Keratinocyte (primary cell): ENCODE results near the gene CNTNAP2. TPM values are rescaled to one million over a fixed set of nuclear protein-coding genes. Genes with fewer than 3 reads are reported as not detected.

ENCODE experiments used
- DNase-seq: peaks from one replicate; pipeline ENCODE4 v3.0.0-alpha.2; 2011; ENCODE audit warnings: low read depth, missing footprints, low spot score
- FAIRE-seq: peaks from 2 replicates; lab custom pipeline; 2011; peaks lifted over from hg19 to GRCh38; lab: Jason Lieb, UNC
- H2AFZ ChIP-seq: 2 replicates; pipeline ENCODE4 v1.6.0; 2012; ENCODE audit warnings: low read length, control low read depth, inconsistent platforms; ENCODE audit not compliant: control insufficient read depth
- H3K27ac ChIP-seq: 2 replicates; pipeline ENCODE4 v1.5.1; 2011; ENCODE audit warnings: low read length; ENCODE audit not compliant: control insufficient read depth, insufficient read depth
- H3K27me3 ChIP-seq: 3 replicates; pipeline ENCODE4 v1.6.0; 2011; ENCODE audit warnings: low read length; ENCODE audit not compliant: control insufficient read depth, insufficient read depth; ENCODE audit errors: extremely low read depth
- H3K36me3 ChIP-seq, 2 experiments: 2 replicates in 1 of 2; 3 replicates in 1 of 2; pipeline ENCODE4 v1.5.1; 2011; ENCODE audit warnings: low read length in 2 of 2, mild to moderate bottlenecking in 1 of 2; ENCODE audit not compliant: control insufficient read depth in 2 of 2, insufficient read depth in 2 of 2; ENCODE audit errors: extremely low read depth in 1 of 2
- H3K4me1 ChIP-seq: 3 replicates; pipeline ENCODE4 v1.5.1; 2011; ENCODE audit warnings: low read length; ENCODE audit not compliant: control insufficient read depth, insufficient read depth; ENCODE audit errors: extremely low read depth
- H3K4me2 ChIP-seq: 3 replicates; pipeline ENCODE4 v1.6.0; 2011; ENCODE audit warnings: low read depth, low read length; ENCODE audit not compliant: control insufficient read depth, insufficient read depth; ENCODE audit errors: extremely low read depth
- H3K4me3 ChIP-seq, 3 experiments: fragments of 200-600 bp in 1 of 3; sonication (generic) in 1 of 3; 2 replicates in 2 of 3; 3 replicates in 1 of 3; pipeline ENCODE4 v1.5.1; 2011 to 2016; ENCODE audit warnings: low read length in 3 of 3, mild to moderate bottlenecking in 3 of 3, control low read depth in 2 of 3, inconsistent platforms in 1 of 3, low read depth in 1 of 3, mixed read lengths in 1 of 3, mixed run types in 1 of 3, moderate library complexity in 1 of 3; ENCODE audit not compliant: control insufficient read depth in 2 of 3, insufficient read depth in 2 of 3; ENCODE audit errors: extremely low read depth in 1 of 3
- H3K79me2 ChIP-seq: 2 replicates; pipeline ENCODE4 v1.6.0; 2012; ENCODE audit warnings: low read length; ENCODE audit not compliant: control insufficient read depth, insufficient read depth
- H3K9ac ChIP-seq: 3 replicates; pipeline ENCODE4 v1.6.0; 2011; ENCODE audit warnings: low read length; ENCODE audit not compliant: control insufficient read depth, insufficient read depth; ENCODE audit errors: extremely low read depth
- H3K9me1 ChIP-seq: 3 replicates; pipeline ENCODE4 v1.6.0; 2011; ENCODE audit warnings: low read length; ENCODE audit not compliant: control insufficient read depth, insufficient read depth; ENCODE audit errors: extremely low read depth
- H3K9me3 ChIP-seq: 2 replicates; pipeline ENCODE4 v1.5.1; 2012; ENCODE audit warnings: low read depth, low read length; ENCODE audit not compliant: control insufficient read depth
- H4K20me1 ChIP-seq: 3 replicates; pipeline ENCODE4 v1.6.0; 2011; ENCODE audit warnings: low read length; ENCODE audit not compliant: control insufficient read depth, insufficient read depth; ENCODE audit errors: extremely low read depth
- CTCF ChIP-seq, 3 experiments: IDR thresholded peaks in 1 of 3; conservative IDR thresholded peaks in 1 of 3; optimal IDR thresholded peaks in 1 of 3; 2 replicates in 2 of 3; 3 replicates in 1 of 3; pipeline versions ENCODE3 to v1.5.1; 2011; ENCODE audit warnings: low read length in 3 of 3, mild to moderate bottlenecking in 3 of 3, moderate library complexity in 2 of 3, control low read depth in 1 of 3, inconsistent platforms in 1 of 3; ENCODE audit not compliant: insufficient read depth in 2 of 3; ENCODE audit errors: extremely low read depth in 1 of 3
- EZH2 ChIP-seq: IDR thresholded peaks from one replicate; pipeline ENCODE4 v1.6.1; 2012; ENCODE audit warnings: inconsistent platforms, mild to moderate bottlenecking, low read length, moderate library complexity
- dilution Hi-C: fragments of 300-500 bp; cut with MboI; formaldehyde crosslinking; loops from one replicate; pipeline ENCODE4 v1.7.0; 2020; ENCODE audit warnings: low sequenced_read_pairs; ENCODE audit not compliant: extremely low pct_ligation_motif_present
- polyA plus RNA-seq, 5 experiments: library from polyadenylated mRNA; depleted of rRNA in 3 of 5; stranded (reverse) in 3 of 5; stranded (forward) in 1 of 5; unstranded in 1 of 5; fragments of >200 nt; gene quantifications; 1 replicate in 1 of 5; 2 replicates in 3 of 5; 3 replicates in 1 of 5; pipeline versions ENCODE4 v1.2.1 to v1.2.3, GENCODE V29; 2011 to 2012; ENCODE audit warnings: missing spikeins in 2 of 5, low read depth in 1 of 5, low replicate concordance in 1 of 5

Gene CNTNAP2
- polyA plus RNA-seq, 1 donor (not counting 4 experiments of a cell fraction or from before 2014, with no cell fraction given), result 1.4 TPM

- Histone ChIP-seq H3K27me3 (no peaks in the 10 kb centered on the region), H3K9ac (no peak overlapping the region), H3K4me2 (no peak overlapping the region), H3K9me3 (no peaks in the 10 kb centered on the region), H3K9me1 (no peaks in the 10 kb centered on the region), H3K27ac (no peak overlapping the region), H3K4me3 (no peak overlapping the region), H3K4me1 (no peaks in the 10 kb centered on the region), H3K79me2 (no peaks in the 10 kb centered on the region), H3K36me3 (no peaks in the 10 kb centered on the region), H2AFZ (no peak overlapping the region), H4K20me1 (no peaks in the 10 kb centered on the region)
- FAIRE-seq (no peak), DNase-seq (no peak)
- dilution Hi-C loops, result no loop called here
- TF ChIP-seq CTCF (optimal IDR thresholded peaks at IDR 0.05 in 1 of 3, IDR thresholded peaks at IDR 0.05 in 1 of 3, conservative IDR thresholded peaks at IDR 0.05 in 1 of 3; ENCODE audit: extremely low read depth in 1 of 3, insufficient read depth in 2 of 3, low read length in 3 of 3) (no peak), EZH2 (no peak)
Measured at GRCh38 chr7:148214101-148214500, 2097.5 kb downstream of the CNTNAP2 start.

- no peak overlapping the region for H3K9ac ChIP-seq
- no peaks in the 10 kb centered on the region for H3K9me1 ChIP-seq
- H2AFZ ChIP-seq, result no peak overlapping the region
- no peak overlapping the region for H3K4me3 ChIP-seq
- H3K27ac ChIP-seq, result no peak overlapping the region
- no peak for TF ChIP-seq CTCF (optimal IDR thresholded peaks at IDR 0.05 in 1 of 3, IDR thresholded peaks at IDR 0.05 in 1 of 3, conservative IDR thresholded peaks at IDR 0.05 in 1 of 3; ENCODE audit: extremely low read depth in 1 of 3, insufficient read depth in 2 of 3, low read length in 3 of 3)
- no peak for TF ChIP-seq EZH2
- no peaks in the 10 kb centered on the region for H3K4me1 ChIP-seq
- no peaks in the 10 kb centered on the region for H3K27me3 ChIP-seq
- no peak for DNase-seq
- H3K36me3 ChIP-seq, result no peaks in the 10 kb centered on the region
- no peak overlapping the region for H3K4me2 ChIP-seq
- no peaks in the 10 kb centered on the region for H4K20me1 ChIP-seq
- no peaks in the 10 kb centered on the region for H3K79me2 ChIP-seq
- H3K9me3 ChIP-seq, result no peaks in the 10 kb centered on the region
- FAIRE-seq, result no peak
- dilution Hi-C loops, result no loop called here
Measured at GRCh38 chr7:148218603-148219002, 2102.0 kb downstream of the CNTNAP2 start.
